Measurements from ENCODE around the gene HMGB3.
"Not testable (repeated sequence)": the region's sequence is repeated elsewhere in the genome, so short reads cannot be mapped to it uniquely, and the experiment has no call there.

HMGB3 gene

GRCh38 chrX:150975655-150976390, 7.3 kb upstream of the HMGB3 start:
- in situ Hi-C loops (cut with MboI; ENCODE audit: low sequenced_read_pairs): no loop called here

GRCh38 chrX:150977411-150978162, 5.5 kb upstream of the HMGB3 start:
- in situ Hi-C loops (cut with MboI; ENCODE audit: low sequenced_read_pairs): no loop called here

DNA sequence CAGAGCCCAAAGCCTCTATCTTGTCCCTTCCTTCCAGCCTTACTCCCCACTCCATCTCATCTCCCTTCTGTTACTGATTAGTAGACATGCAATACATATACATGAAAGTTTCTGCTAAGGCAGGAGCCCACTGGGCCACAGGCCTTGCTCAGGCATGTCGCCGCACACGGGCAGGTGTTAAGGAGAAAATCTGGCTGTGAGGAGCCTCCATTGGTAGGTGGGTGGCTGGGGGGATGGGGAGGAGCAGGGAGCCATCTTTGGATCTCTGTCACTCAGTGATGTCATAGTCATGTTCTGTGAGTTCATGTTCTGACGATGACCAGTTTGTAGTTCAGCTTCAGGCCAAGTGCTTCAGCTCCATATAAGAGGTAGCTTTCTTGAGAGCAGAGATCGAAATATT, 2.9 kb upstream of the HMGB3 start:
- in situ Hi-C loops (cut with MboI; ENCODE audit: low sequenced_read_pairs): no loop called here

- in situ Hi-C loops (cut with MboI; ENCODE audit: low sequenced_read_pairs): no loop called here
These were observed 2.4 kb upstream of the HMGB3 start for GRCh38 chrX:150980711-150981110.

- in situ Hi-C loops (cut with MboI; ENCODE audit: low sequenced_read_pairs): no loop called here
These were observed 824 bp upstream of the HMGB3 start for GRCh38 chrX:150982235-150982787.

DNA sequence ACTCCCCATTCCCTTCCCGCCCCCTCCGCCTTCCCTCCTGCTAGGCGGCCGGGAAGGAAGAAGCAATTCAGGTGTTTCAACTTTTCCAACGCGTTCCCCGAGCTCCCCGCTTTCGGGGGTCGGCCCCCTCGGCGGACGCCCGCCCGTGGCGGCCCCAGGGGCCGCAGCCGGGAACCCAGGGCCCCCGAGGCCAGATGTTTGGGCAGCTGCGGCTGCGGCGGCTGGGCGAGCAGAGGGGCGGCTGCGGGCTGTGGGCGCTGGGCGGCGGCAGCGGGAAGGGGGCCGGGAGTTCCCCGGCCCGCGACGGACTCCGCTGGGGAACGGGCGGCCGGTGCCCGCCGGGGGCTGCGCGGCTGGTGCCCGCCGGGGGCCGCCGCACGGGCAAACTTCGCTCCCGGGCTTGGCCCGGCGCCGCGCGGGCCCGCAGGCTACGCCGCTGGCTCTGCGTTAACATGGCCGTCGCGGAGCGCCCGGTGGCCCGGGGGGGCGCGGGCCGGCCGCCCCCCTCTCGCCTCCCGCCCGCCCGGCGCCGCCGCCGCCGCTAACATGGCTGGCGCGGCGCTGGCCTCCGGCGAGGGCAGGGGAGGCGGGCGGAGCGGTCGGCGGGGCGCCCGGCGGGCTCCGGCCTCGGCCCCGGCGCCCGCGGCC, 510 bp downstream of the HMGB3 start:
- in situ Hi-C loops (cut with MboI; ENCODE audit: low sequenced_read_pairs): no loop called here

GRCh38 chrX:150984169-150984824, 1.2 kb downstream of the HMGB3 start:
- in situ Hi-C loops (cut with MboI; ENCODE audit: low sequenced_read_pairs): no loop called here

DNA sequence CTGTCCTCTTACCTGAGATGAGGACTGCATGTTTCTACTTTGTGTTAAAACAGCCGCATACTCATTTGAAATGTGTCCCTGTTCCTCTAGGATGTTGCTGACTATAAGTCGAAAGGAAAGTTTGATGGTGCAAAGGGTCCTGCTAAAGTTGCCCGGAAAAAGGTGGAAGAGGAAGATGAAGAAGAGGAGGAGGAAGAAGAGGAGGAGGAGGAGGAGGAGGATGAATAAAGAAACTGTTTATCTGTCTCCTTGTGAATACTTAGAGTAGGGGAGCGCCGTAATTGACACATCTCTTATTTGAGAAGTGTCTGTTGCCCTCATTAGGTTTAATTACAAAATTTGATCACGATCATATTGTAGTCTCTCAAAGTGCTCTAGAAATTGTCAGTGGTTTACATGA, 4.6 kb downstream of the HMGB3 start:
- in situ Hi-C loops (cut with MboI; ENCODE audit: low sequenced_read_pairs): not testable (repeated sequence)

- in situ Hi-C loops (cut with MboI; ENCODE audit: low sequenced_read_pairs): no loop called here
These were observed 6.3 kb downstream of the HMGB3 start for GRCh38 chrX:150989420-150989819.

DNA sequence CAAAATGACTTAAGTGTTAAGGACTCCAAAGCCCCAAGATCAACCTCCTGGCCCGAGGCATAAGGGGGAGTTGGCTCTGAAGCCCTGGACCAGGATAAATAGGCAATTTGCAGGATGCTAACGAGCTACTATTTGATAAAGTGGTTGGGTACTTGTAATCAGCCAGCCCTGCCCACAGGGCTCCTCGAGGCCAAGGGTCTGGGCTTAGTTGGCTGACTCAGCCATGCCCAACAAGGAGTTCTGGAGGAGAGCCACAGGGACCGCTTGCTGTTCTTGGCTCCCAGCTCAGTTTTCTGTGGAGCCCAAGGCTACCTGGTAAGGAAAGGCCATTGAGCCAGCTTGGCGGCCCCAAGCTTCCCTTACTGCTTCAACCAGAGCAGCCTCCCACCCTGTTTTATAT, 7.8 kb downstream of the HMGB3 start:
- in situ Hi-C loops (cut with MboI; ENCODE audit: low sequenced_read_pairs): no loop called here

GRCh38 chrX:151000861-151001331, 17.8 kb downstream of the HMGB3 start:
- in situ Hi-C loops (cut with MboI; ENCODE audit: low sequenced_read_pairs): no loop called here

GRCh38 chrX:151004085-151004484, 20.9 kb downstream of the HMGB3 start:
- in situ Hi-C loops (cut with MboI; ENCODE audit: low sequenced_read_pairs): no loop called here

- in situ Hi-C loops (cut with MboI; ENCODE audit: low sequenced_read_pairs): no loop called here
These were observed 23.4 kb downstream of the HMGB3 start for GRCh38 chrX:151006410-151007109.

GRCh38 chrX:151009582-151009981, 26.4 kb downstream of the HMGB3 start:
- in situ Hi-C loops (cut with MboI; ENCODE audit: low sequenced_read_pairs): no loop called here

- in situ Hi-C loops (cut with MboI; ENCODE audit: low sequenced_read_pairs): no loop called here
These were observed 30.1 kb downstream of the HMGB3 start for GRCh38 chrX:151013164-151013743.

DNA sequence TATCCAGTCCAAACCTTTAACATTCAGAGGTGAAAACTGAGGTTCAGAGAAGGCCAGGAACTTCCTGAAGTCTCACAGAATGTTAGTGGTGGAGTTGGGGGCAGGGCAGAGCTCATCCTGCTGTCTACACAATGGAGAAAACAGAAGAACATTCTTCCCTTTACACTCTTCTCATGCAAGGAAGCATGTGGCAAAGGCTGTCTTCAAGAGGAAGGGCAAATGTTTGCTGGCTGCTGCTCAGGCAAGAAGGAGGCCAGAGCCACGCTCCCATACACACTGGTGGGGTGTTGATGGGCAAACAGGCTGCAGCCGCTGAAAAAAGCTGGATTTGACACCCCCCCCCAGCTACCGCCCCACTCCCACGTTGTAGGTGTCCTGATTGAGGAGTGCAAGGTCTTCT, 32.5 kb downstream of the HMGB3 start:
- in situ Hi-C loops (cut with MboI; ENCODE audit: low sequenced_read_pairs): no loop called here

DNA sequence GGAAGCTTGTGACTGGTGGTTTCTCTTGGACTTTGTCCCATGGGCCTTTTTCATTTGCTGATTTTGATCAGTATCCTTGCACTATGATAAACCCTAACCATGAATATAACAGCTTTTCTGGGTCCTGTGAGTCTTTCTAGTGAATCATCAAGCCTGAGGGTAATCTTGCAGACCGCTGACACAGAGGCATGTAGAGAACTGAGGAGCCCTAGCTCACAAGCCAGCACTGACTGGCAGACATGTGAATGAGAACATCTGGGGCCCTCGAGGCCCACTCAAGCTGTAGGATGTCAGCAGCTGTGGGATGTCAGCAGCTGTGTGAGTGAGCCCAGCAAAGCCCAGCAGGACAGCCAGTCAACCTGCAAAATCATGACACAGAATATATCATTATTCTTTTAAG, 36.7 kb downstream of the HMGB3 start:
- in situ Hi-C loops (cut with MboI; ENCODE audit: low sequenced_read_pairs): no loop called here

- in situ Hi-C loops (cut with MboI; ENCODE audit: low sequenced_read_pairs): no loop called here
These were observed 47.7 kb downstream of the HMGB3 start for GRCh38 chrX:151030845-151031244.

- in situ Hi-C loops (cut with MboI; ENCODE audit: low sequenced_read_pairs): no loop called here
These were observed 48.3 kb downstream of the HMGB3 start for GRCh38 chrX:151031391-151031975.

- in situ Hi-C loops (cut with MboI; ENCODE audit: low sequenced_read_pairs): no loop called here
These were observed 56.2 kb downstream of the HMGB3 start for GRCh38 chrX:151039351-151039750.

Measured in HL-60/S4 treated with phorbol 12-myristate 13-acetate at 8.2 ng/mL for 4 days and 3 days (cell line).